ENCODE data around the gene HIGD2A. TPM values are rescaled to one million over a fixed set of nuclear protein-coding genes. Genes with fewer than 3 reads are reported as not detected.
A peak's percentile ranks its signal among the peaks of the same experiment; 100 is the strongest.

The HIGD2A gene
- total RNA-seq, 2 donors from 2014 or later: 101 to 102 TPM

DNA sequence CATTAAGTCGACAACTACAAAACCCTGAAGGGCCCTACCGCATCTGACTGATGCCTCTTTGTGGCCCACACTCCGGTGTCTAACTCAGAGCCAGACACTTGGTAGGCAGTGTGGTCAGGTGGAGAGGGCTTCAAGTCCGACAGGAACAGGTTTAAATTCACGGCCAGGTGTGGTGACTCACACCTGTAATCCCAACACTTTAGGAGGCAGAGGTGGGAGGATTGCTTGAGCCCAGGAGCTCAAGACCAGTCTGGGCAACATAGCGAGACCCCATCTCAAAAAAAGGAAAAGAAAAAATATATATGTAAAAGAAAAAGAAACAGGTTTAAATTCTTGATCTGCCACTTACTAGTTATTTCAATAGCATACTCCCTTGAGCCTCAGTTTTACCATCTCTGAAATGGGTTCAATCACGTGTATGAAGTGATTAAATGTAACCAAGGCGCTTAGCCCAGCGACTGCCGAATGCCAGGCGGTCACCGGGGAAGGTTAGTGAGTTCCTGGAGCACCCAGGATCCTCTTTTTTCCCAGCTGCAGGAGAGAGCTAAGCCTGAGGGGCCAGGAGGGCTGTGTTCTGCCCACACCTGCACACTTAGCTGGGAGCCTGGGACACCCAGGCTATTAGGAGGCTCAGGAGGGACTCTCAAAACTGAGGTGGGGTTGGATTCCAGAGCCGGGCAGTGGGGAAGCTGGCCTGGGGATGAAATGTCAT is 26.8 kb downstream of the HIGD2A start:
- peaks cover 3% of the 10 kb centered on the region for H3K4me1 ChIP-seq (ENCODE audit: control insufficient read depth, insufficient read depth, low read length)
- H3K9me3 ChIP-seq (ENCODE audit: control insufficient read depth, low read length): peaks cover 20% of the 10 kb centered on the region
- H3K4me3 ChIP-seq (ENCODE audit: low read length): peak overlapping the region; percentile 95
- Mint-ChIP-seq H3K27me3 (ENCODE audit: insufficient read depth) (peaks cover 9% of the 10 kb centered on the region), H3K4me3 (peak overlapping the region; percentile 63), H3K27ac (peak overlapping the region; percentile 61), H3K4me1 (peaks cover 4% of the 10 kb centered on the region), H3K36me3 (ENCODE audit: low read depth) (peaks cover 6% of the 10 kb centered on the region), H3K9me3 (peaks cover 32% of the 10 kb centered on the region)
- 81 to 83% methylated on average over 6 to 12 of the region's 13 CpGs for whole genome bisulfite sequencing, 2 experiments (ENCODE audit: insufficient coverage in 1 of 2, insufficient read length in 1 of 2)
- DNase-seq: no peak
- peak overlapping the region; percentile 88 for H3K9ac ChIP-seq (ENCODE audit: extremely low read depth, low read length, poor library complexity, severe bottlenecking)
- peaks cover 23% of the 10 kb centered on the region for H3K36me3 ChIP-seq (ENCODE audit: control insufficient read depth, insufficient read depth, low read length)
- TF ChIP-seq, protein P1, sequence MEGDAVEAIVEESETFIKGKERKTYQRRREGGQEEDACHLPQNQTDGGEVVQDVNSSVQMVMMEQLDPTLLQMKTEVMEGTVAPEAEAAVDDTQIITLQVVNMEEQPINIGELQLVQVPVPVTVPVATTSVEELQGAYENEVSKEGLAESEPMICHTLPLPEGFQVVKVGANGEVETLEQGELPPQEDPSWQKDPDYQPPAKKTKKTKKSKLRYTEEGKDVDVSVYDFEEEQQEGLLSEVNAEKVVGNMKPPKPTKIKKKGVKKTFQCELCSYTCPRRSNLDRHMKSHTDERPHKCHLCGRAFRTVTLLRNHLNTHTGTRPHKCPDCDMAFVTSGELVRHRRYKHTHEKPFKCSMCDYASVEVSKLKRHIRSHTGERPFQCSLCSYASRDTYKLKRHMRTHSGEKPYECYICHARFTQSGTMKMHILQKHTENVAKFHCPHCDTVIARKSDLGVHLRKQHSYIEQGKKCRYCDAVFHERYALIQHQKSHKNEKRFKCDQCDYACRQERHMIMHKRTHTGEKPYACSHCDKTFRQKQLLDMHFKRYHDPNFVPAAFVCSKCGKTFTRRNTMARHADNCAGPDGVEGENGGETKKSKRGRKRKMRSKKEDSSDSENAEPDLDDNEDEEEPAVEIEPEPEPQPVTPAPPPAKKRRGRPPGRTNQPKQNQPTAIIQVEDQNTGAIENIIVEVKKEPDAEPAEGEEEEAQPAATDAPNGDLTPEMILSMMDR (conservative IDR thresholded peaks at IDR 0.05): no peak
- H3K27ac ChIP-seq (ENCODE audit: low read depth, low read length): no peak overlapping the region
- H3K27me3 ChIP-seq (ENCODE audit: control insufficient read depth, insufficient read depth, low read length, poor library complexity, severe bottlenecking): no peaks in the 10 kb centered on the region

GRCh38 chr5:176415952-176416924 is 27.7 kb downstream of the HIGD2A start, which contains the start of gene CLTB:
Gene CLTB, minus strand, starts transcription at chr5:176416539. Its CDS starts 176 bp downstream, at chr5:176416363.
- peak within 1 kb of the TSS; percentile 61 for H3K27ac Mint-ChIP-seq

DNA sequence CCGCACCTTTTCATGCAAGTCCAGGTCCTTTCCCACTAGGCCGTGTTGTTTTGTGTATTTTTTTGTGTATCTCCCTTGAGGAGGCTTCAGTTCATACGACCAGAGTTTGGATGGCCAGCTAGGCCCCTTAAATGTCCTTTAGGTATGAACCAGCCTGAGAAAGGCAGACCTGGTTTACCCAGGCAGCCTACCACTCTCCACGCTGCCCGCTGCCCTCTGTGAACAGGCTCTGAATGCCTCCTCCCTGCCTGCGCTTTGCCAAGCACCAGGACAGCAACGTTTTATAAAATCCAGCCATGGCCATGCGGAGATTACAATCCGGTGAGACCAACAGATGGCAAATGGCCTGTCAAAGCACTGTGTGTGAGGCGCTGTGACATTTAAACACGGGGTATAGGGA is 28.4 kb downstream of the HIGD2A start:
- Mint-ChIP-seq H3K27ac (peak overlapping the region; percentile 10), H3K4me3 (peak overlapping the region; percentile 63), H3K27me3 (ENCODE audit: insufficient read depth) (peaks cover 11% of the 10 kb centered on the region), H3K4me1 (peaks cover 6% of the 10 kb centered on the region), H3K36me3 (ENCODE audit: low read depth) (peaks cover 9% of the 10 kb centered on the region), H3K9me3 (peaks cover 46% of the 10 kb centered on the region)
- no peak for DNase-seq
- Histone ChIP-seq H3K27me3 (ENCODE audit: control insufficient read depth, insufficient read depth, low read length, poor library complexity, severe bottlenecking) (no peaks in the 10 kb centered on the region), H3K9me3 (ENCODE audit: control insufficient read depth, low read length) (peaks cover 30% of the 10 kb centered on the region), H3K9ac (ENCODE audit: extremely low read depth, low read length, poor library complexity, severe bottlenecking) (no peak overlapping the region), H3K27ac (ENCODE audit: low read depth, low read length) (no peak overlapping the region), H3K4me1 (ENCODE audit: control insufficient read depth, insufficient read depth, low read length) (peaks cover 3% of the 10 kb centered on the region), H3K4me3 (ENCODE audit: low read length) (peak overlapping the region; percentile 15), H3K36me3 (ENCODE audit: control insufficient read depth, insufficient read depth, low read length) (peaks cover 11% of the 10 kb centered on the region)
- TF ChIP-seq, protein P1 (conservative IDR thresholded peaks at IDR 0.05): no peak
- WGBS, 2 experiments (ENCODE audit: insufficient coverage in 1 of 2, insufficient read length in 1 of 2): 89 to 91% methylated on average over 11 of the region's 11 CpGs

More at GRCh38 chr5:176415952-176416924, 27.7 kb downstream of the HIGD2A start, which contains the start of gene CLTB:
- H3K27ac ChIP-seq (ENCODE audit: low read depth, low read length): peak within 1 kb of the TSS; percentile 11
- no peaks in the 10 kb centered on the region for H3K27me3 ChIP-seq (ENCODE audit: control insufficient read depth, insufficient read depth, low read length, poor library complexity, severe bottlenecking)
- WGBS, 2 experiments (ENCODE audit: insufficient coverage in 1 of 2, insufficient read length in 1 of 2): 3 to 10% methylated on average over 18 to 107 of the region's 107 CpGs
- H3K36me3 ChIP-seq (ENCODE audit: control insufficient read depth, insufficient read depth, low read length): peaks cover 16% of the 10 kb centered on the region
- peaks cover 3% of the 10 kb centered on the region for H3K4me1 ChIP-seq (ENCODE audit: control insufficient read depth, insufficient read depth, low read length)
- DNase-seq: peak; percentile 96
- H3K9me3 Mint-ChIP-seq: peaks cover 40% of the 10 kb centered on the region
- H3K9me3 ChIP-seq (ENCODE audit: control insufficient read depth, low read length): peaks cover 23% of the 10 kb centered on the region
- peaks cover 6% of the 10 kb centered on the region for H3K4me1 Mint-ChIP-seq
- TF ChIP-seq, protein P1 (conservative IDR thresholded peaks at IDR 0.05): peak; percentile 89
- H3K4me3 Mint-ChIP-seq: peak within 1 kb of the TSS; percentile 63
- peak within 1 kb of the TSS; percentile 95 for H3K4me3 ChIP-seq (ENCODE audit: low read length)
- H3K9ac ChIP-seq (ENCODE audit: extremely low read depth, low read length, poor library complexity, severe bottlenecking): peak within 1 kb of the TSS; percentile 88
- peaks cover 9% of the 10 kb centered on the region for H3K27me3 Mint-ChIP-seq (ENCODE audit: insufficient read depth)
- H3K36me3 Mint-ChIP-seq (ENCODE audit: low read depth): peaks cover 8% of the 10 kb centered on the region
